ENCODE data around the gene SLC6A11.

SLC6A11 gene

GRCh38 chr3:10775259-10775658 is 40.8 kb upstream of the SLC6A11 start:
- Histone ChIP-seq H2BK5ac (ENCODE audit: low read depth, low read length, poor library complexity, severe bottlenecking) (no peak overlapping the region), H4K8ac (ENCODE audit: low read length) (no peak overlapping the region), H2BK12ac (ENCODE audit: low read length in 2 of 2) (no peak overlapping the region), H2AFZ (ENCODE audit: low read depth, low read length) (no peak overlapping the region), H3K14ac (ENCODE audit: low read length in 2 of 2) (no peak overlapping the region), H2BK15ac (ENCODE audit: low read depth, poor library complexity, severe bottlenecking) (no peak overlapping the region), H2AK5ac (ENCODE audit: low read length, severe bottlenecking) (no peak overlapping the region), H3K4me3 (ENCODE audit: insufficient read depth in 1 of 2, low read depth in 1 of 2, low read length in 2 of 2) (no peak overlapping the region), H3K79me1 (replicated peaks; ENCODE audit: low read length, poor library complexity, severe bottlenecking) (no peaks in the 10 kb centered on the region), H3K23ac (ENCODE audit: low read length in 2 of 2) (no peak overlapping the region), H3K9ac (ENCODE audit: low read length) (no peak overlapping the region), H4K91ac (ENCODE audit: low read length) (no peak overlapping the region), H3K36me3 (ENCODE audit: control insufficient read depth in 1 of 2, insufficient read depth in 2 of 2, low read depth in 1 of 2, low read length in 2 of 2) (no peaks in the 10 kb centered on the region), H3K4me1 (ENCODE audit: control insufficient read depth, insufficient read depth, low read depth, low read length) (no peaks in the 10 kb centered on the region), H3K27ac (ENCODE audit: low read length, poor library complexity, severe bottlenecking) (no peak overlapping the region), H2BK120ac (ENCODE audit: low read depth, low read length) (no peak overlapping the region), H3K4me2 (ENCODE audit: low read length, poor library complexity, severe bottlenecking) (no peak overlapping the region), H3K18ac (ENCODE audit: low read depth in 1 of 2, low read length in 2 of 2) (no peak overlapping the region), H3K27me3 (ENCODE audit: control insufficient read depth in 1 of 2, insufficient read depth in 1 of 2, low read length in 2 of 2) (peaks cover 0 to 66% of the 10 kb centered on the region in 2 experiments), H3K4ac (ENCODE audit: low read depth in 1 of 2, low read length in 2 of 2) (no peak overlapping the region), H3K9me3 (ENCODE audit: control insufficient read depth, low read length) (peaks cover 8% of the 10 kb centered on the region)
- 68% methylated on average over 6 of the region's 8 CpGs for WGBS
- DNase-seq = no peak

- Histone ChIP-seq H3K14ac (ENCODE audit: low read length in 2 of 2) (no peak overlapping the region), H2BK15ac (ENCODE audit: low read depth, poor library complexity, severe bottlenecking) (no peak overlapping the region), H3K27ac (ENCODE audit: low read length, poor library complexity, severe bottlenecking) (no peak overlapping the region), H2AK5ac (ENCODE audit: low read length, severe bottlenecking) (no peak overlapping the region), H3K4ac (ENCODE audit: low read depth in 1 of 2, low read length in 2 of 2) (no peak overlapping the region), H3K9me3 (ENCODE audit: control insufficient read depth, low read length) (peaks cover 8% of the 10 kb centered on the region), H3K36me3 (ENCODE audit: control insufficient read depth in 1 of 2, insufficient read depth in 2 of 2, low read depth in 1 of 2, low read length in 2 of 2) (no peaks in the 10 kb centered on the region), H4K8ac (ENCODE audit: low read length) (no peak overlapping the region), H3K4me3 (ENCODE audit: insufficient read depth in 1 of 2, low read depth in 1 of 2, low read length in 2 of 2) (no peak overlapping the region), H3K4me2 (ENCODE audit: low read length, poor library complexity, severe bottlenecking) (no peak overlapping the region), H3K79me1 (replicated peaks; ENCODE audit: low read length, poor library complexity, severe bottlenecking) (no peaks in the 10 kb centered on the region), H3K9ac (ENCODE audit: low read length) (no peak overlapping the region), H2BK5ac (ENCODE audit: low read depth, low read length, poor library complexity, severe bottlenecking) (no peak overlapping the region), H3K4me1 (ENCODE audit: control insufficient read depth, insufficient read depth, low read depth, low read length) (no peaks in the 10 kb centered on the region), H3K23ac (ENCODE audit: low read length in 2 of 2) (no peak overlapping the region), H2AFZ (ENCODE audit: low read depth, low read length) (no peak overlapping the region), H3K18ac (ENCODE audit: low read depth in 1 of 2, low read length in 2 of 2) (no peak overlapping the region), H2BK120ac (ENCODE audit: low read depth, low read length) (no peak overlapping the region), H3K27me3 (ENCODE audit: control insufficient read depth in 1 of 2, insufficient read depth in 1 of 2, low read length in 2 of 2) (peaks cover 0 to 64% of the 10 kb centered on the region in 2 experiments), H2BK12ac (ENCODE audit: low read length in 2 of 2) (no peak overlapping the region), H4K91ac (ENCODE audit: low read length) (no peak overlapping the region)
- WGBS = 88% methylated on average over 3 of the region's 3 CpGs
- no peak for DNase-seq
Observed at GRCh38 chr3:10775828-10776227, 40.2 kb upstream of the SLC6A11 start.

DNA sequence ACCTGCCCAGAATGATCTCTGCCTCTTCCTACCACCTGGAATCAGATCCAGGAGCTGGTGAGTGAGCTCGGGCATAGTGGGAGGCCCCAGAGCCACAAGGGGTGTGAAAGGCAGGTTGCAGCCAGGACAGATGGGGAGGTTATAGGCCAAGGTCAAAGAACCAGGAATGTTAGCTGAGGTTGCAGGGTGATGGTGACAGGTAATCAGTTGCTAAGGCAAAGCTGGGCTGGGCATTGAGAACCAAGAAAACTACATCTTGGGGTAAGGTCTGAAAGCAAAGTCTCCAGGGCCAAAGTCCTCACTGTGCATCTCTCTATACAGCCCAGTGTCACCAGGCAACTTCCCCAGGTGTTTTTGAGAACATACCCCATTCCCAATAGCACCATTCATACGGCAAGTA is 38.4 kb upstream of the SLC6A11 start:
- Histone ChIP-seq H2AK5ac (ENCODE audit: low read length, severe bottlenecking) (no peak overlapping the region), H3K36me3 (ENCODE audit: control insufficient read depth in 1 of 2, insufficient read depth in 2 of 2, low read depth in 1 of 2, low read length in 2 of 2) (no peaks in the 10 kb centered on the region), H4K8ac (ENCODE audit: low read length) (no peak overlapping the region), H2AFZ (ENCODE audit: low read depth, low read length) (no peak overlapping the region), H2BK5ac (ENCODE audit: low read depth, low read length, poor library complexity, severe bottlenecking) (no peak overlapping the region), H3K4me3 (ENCODE audit: insufficient read depth in 1 of 2, low read depth in 1 of 2, low read length in 2 of 2) (no peak overlapping the region), H3K4me2 (ENCODE audit: low read length, poor library complexity, severe bottlenecking) (no peak overlapping the region), H3K23ac (ENCODE audit: low read length in 2 of 2) (no peak overlapping the region), H3K79me1 (replicated peaks; ENCODE audit: low read length, poor library complexity, severe bottlenecking) (no peaks in the 10 kb centered on the region), H3K4me1 (ENCODE audit: control insufficient read depth, insufficient read depth, low read depth, low read length) (no peaks in the 10 kb centered on the region), H2BK12ac (ENCODE audit: low read length in 2 of 2) (no peak overlapping the region), H3K18ac (ENCODE audit: low read depth in 1 of 2, low read length in 2 of 2) (no peak overlapping the region), H3K27ac (ENCODE audit: low read length, poor library complexity, severe bottlenecking) (no peak overlapping the region), H3K14ac (ENCODE audit: low read length in 2 of 2) (no peak overlapping the region), H2BK15ac (ENCODE audit: low read depth, poor library complexity, severe bottlenecking) (no peak overlapping the region), H3K27me3 (ENCODE audit: control insufficient read depth in 1 of 2, insufficient read depth in 1 of 2, low read length in 2 of 2) (peaks cover 0 to 50% of the 10 kb centered on the region in 2 experiments), H4K91ac (ENCODE audit: low read length) (no peak overlapping the region), H2BK120ac (ENCODE audit: low read depth, low read length) (no peak overlapping the region), H3K9ac (ENCODE audit: low read length) (no peak overlapping the region), H3K4ac (ENCODE audit: low read depth in 1 of 2, low read length in 2 of 2) (no peak overlapping the region), H3K9me3 (ENCODE audit: control insufficient read depth, low read length) (peaks cover 8% of the 10 kb centered on the region)
- 47% methylated on average over 2 of the region's 2 CpGs for WGBS
- no peak for DNase-seq

DNA sequence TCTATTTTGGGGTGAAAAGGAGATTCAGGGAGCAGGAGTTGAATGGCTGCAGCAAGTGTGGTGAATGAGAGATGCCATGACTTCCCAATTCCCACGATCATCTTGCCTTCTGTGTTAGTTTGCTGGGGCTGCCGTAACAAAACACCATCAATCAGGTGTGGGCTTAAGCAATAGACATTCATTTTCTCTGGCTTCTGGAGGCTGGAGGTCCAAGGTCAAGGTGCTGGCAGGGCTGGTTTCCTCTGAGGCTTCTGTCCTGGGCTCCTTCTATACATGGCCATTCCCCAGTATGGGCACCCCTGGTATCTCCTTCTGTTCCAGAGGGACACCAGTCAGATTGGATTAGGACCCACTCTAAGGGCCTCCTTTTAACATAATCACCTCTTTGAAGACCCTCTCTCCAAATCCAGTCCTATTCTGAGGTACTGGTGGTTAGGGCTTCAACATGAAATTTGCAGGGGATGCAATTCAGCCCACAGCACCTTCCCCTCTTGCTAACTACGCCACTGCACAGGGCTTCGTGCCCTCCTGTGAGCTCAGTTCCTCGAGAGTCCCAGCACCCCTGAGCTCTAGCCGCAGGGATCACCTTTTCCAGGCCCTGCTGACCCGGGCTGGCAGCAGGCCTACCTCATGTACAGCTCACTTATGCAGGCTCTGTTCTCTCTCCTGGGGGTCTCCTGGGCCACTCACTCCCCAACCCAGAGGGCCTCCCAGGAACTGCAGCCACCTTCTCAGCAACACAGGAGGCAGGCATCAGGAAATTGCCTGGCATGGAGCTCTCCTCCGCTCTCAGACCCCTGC is 37.3 kb upstream of the SLC6A11 start:
- H3K4me1 ChIP-seq (ENCODE audit: control insufficient read depth, insufficient read depth, low read depth, low read length) = no peaks in the 10 kb centered on the region
- H3K79me1 ChIP-seq (replicated peaks; ENCODE audit: low read length, poor library complexity, severe bottlenecking) = no peaks in the 10 kb centered on the region
- no peak overlapping the region for H3K14ac ChIP-seq (ENCODE audit: low read length in 2 of 2)
- no peak overlapping the region for H2BK120ac ChIP-seq (ENCODE audit: low read depth, low read length)
- no peak overlapping the region for H4K91ac ChIP-seq (ENCODE audit: low read length)
- no peak overlapping the region for H2AK5ac ChIP-seq (ENCODE audit: low read length, severe bottlenecking)
- no peak overlapping the region for H2BK15ac ChIP-seq (ENCODE audit: low read depth, poor library complexity, severe bottlenecking)
- H2BK5ac ChIP-seq (ENCODE audit: low read depth, low read length, poor library complexity, severe bottlenecking) = no peak overlapping the region
- H3K36me3 ChIP-seq (ENCODE audit: control insufficient read depth in 1 of 2, insufficient read depth in 2 of 2, low read depth in 1 of 2, low read length in 2 of 2) = no peaks in the 10 kb centered on the region
- H2AFZ ChIP-seq (ENCODE audit: low read depth, low read length) = no peak overlapping the region
- H3K27ac ChIP-seq (ENCODE audit: low read length, poor library complexity, severe bottlenecking) = no peak overlapping the region
- DNase-seq = no peak
- H3K18ac ChIP-seq (ENCODE audit: low read depth in 1 of 2, low read length in 2 of 2) = no peak overlapping the region
- H3K9ac ChIP-seq (ENCODE audit: low read length) = no peak overlapping the region
- no peak overlapping the region for H4K8ac ChIP-seq (ENCODE audit: low read length)
- H3K4ac ChIP-seq (ENCODE audit: low read depth in 1 of 2, low read length in 2 of 2) = no peak overlapping the region
- no peak overlapping the region for H3K4me3 ChIP-seq (ENCODE audit: insufficient read depth in 1 of 2, low read depth in 1 of 2, low read length in 2 of 2)
- peaks cover 1% of the 10 kb centered on the region for H3K9me3 ChIP-seq (ENCODE audit: control insufficient read depth, low read length)
- H3K27me3 ChIP-seq (ENCODE audit: control insufficient read depth in 1 of 2, insufficient read depth in 1 of 2, low read length in 2 of 2) = peaks cover 0 to 42% of the 10 kb centered on the region in 2 experiments
- no peak overlapping the region for H3K4me2 ChIP-seq (ENCODE audit: low read length, poor library complexity, severe bottlenecking)
- WGBS = 61% methylated on average over 7 of the region's 8 CpGs
- no peak overlapping the region for H3K23ac ChIP-seq (ENCODE audit: low read length in 2 of 2)
- no peak overlapping the region for H2BK12ac ChIP-seq (ENCODE audit: low read length in 2 of 2)
